Esophagus squamous epithelium (tissue), 5 donors: ENCODE results near the gene VASH2. TPM values are rescaled to one million over a fixed set of nuclear protein-coding genes. Genes with fewer than 3 reads are reported as not detected.

Experiments
- DNase-seq: peaks from one replicate; lab custom pipeline; 2025; lab: John Stamatoyannopoulos, UW
- H3K27ac ChIP-seq, 4 donors: fragments of 200-600 bp; sonication (generic); one replicate each; pipeline ENCODE4 v1.5.1; 2016 to 2019; ENCODE audit warnings: mild to moderate bottlenecking in 1 of 4
- H3K27me3 ChIP-seq, 4 donors: fragments of 200-600 bp; sonication (generic); 1 replicate in 3 of 4; 2 replicates in 1 of 4; pipeline versions ENCODE4 v1.5.1 to v1.6.0; 2017 to 2021; ENCODE audit warnings: antibody characterized with exemption in 1 of 4
- H3K36me3 ChIP-seq, 3 donors: fragments of 200-600 bp; sonication (generic); one replicate each; pipeline ENCODE4 v1.5.1; 2016 to 2019
- H3K4me1 ChIP-seq, 3 donors: fragments of 200-600 bp; sonication (generic); one replicate each; pipeline ENCODE4 v1.5.1; 2017 to 2019
- H3K4me3 ChIP-seq, 4 donors: fragments of 200-600 bp; sonication (generic); 1 replicate in 3 of 4; 2 replicates in 1 of 4; pipeline ENCODE4 v1.5.1; 2016 to 2019; ENCODE audit warnings: mild to moderate bottlenecking in 2 of 4, moderate library complexity in 1 of 4
- H3K9me3 ChIP-seq, 3 donors: fragments of 200-600 bp; sonication (generic); one replicate each; pipeline ENCODE4 v1.5.1; 2016 to 2019
- CTCF ChIP-seq, 6 experiments: fragments of 450-650 bp in 4 of 6; fragments of 200-600 bp in 2 of 6; sonication (generic) in 2 of 6; IDR thresholded peaks; one replicate each; pipeline ENCODE4 v1.5.1; 2016 to 2019; ENCODE audit warnings: antibody characterized with exemption in 6 of 6, mild to moderate bottlenecking in 4 of 6, moderate library complexity in 4 of 6
- POLR2A ChIP-seq, 4 donors: fragments of 450-650 bp; IDR thresholded peaks; one replicate each; pipeline ENCODE4 v1.6.1; 2017; ENCODE audit warnings: antibody characterized with exemption in 4 of 4, mild to moderate bottlenecking in 4 of 4, moderate library complexity in 3 of 4
- WGBS, 2 donors: methylation state at CpG; one replicate each; pipeline ENCODE4 v1.1.5; 2018; 5-methylcytosine and 5-hydroxymethylcytosine counted together
- intact Hi-C: fragments of 100-400 bp; cut with DNase I; formaldehyde crosslinking; loops from one replicate; pipeline ENCODE4 v1.15.0; 2022
- total RNA-seq, 4 donors: library from RNA; depleted of rRNA; stranded (reverse); fragments of >200 nt; gene quantifications; one replicate each; pipeline ENCODE4 v1.1.0, GENCODE V29; 2016
- donor health status: DM: yes; HTN: yes; CAD: no.

VASH2 gene
- total RNA-seq, 4 donors from 2014 or later = 0.27 to 3.4 (median 2.4) TPM

GRCh38 chr1:212920246-212920645, 30.1 kb upstream of the VASH2 start:
- intact Hi-C loops = no loop called here
- Histone ChIP-seq H3K27ac (no peak overlapping the region), H3K4me1 (peaks cover 0 to 11% (median 0%) of the 10 kb centered on the region in 3 donors), H3K27me3 (peaks cover 0 to 7% (median 0%) of the 10 kb centered on the region in 4 donors), H3K4me3 (no peak overlapping the region), H3K36me3 (no peaks in the 10 kb centered on the region), H3K9me3 (no peaks in the 10 kb centered on the region)
- WGBS, 2 donors = 71 to 72% methylated on average over 3 to 7 of the region's 7 CpGs
- DNase-seq = no peak
- no peak for TF ChIP-seq CTCF (IDR thresholded peaks at IDR 0.05)
- TF ChIP-seq POLR2A (IDR thresholded peaks at IDR 0.05) = no peak

- H3K27ac ChIP-seq = no peak overlapping the region
- TF ChIP-seq CTCF (IDR thresholded peaks at IDR 0.05) = peak in 2 of 6 experiments; percentile 22 to 34
- TF ChIP-seq POLR2A (IDR thresholded peaks at IDR 0.05) = no peak
- H3K36me3 ChIP-seq = no peaks in the 10 kb centered on the region
- intact Hi-C loops = no loop called here
- H3K4me1 ChIP-seq = peaks cover 0 to 11% (median 0%) of the 10 kb centered on the region in 3 donors
- no peak overlapping the region for H3K4me3 ChIP-seq
- DNase-seq = no peak
- no peaks in the 10 kb centered on the region for H3K9me3 ChIP-seq
- 73 to 76% methylated on average over 3 to 6 of the region's 6 CpGs for WGBS, 2 donors
- H3K27me3 ChIP-seq = peaks cover 0 to 4% (median 0%) of the 10 kb centered on the region in 4 donors
Observed at GRCh38 chr1:212920896-212921295, 29.4 kb upstream of the VASH2 start.

- intact Hi-C loops = no loop called here
- no peaks in the 10 kb centered on the region for H3K36me3 ChIP-seq
- no peak for DNase-seq
- H3K4me3 ChIP-seq = no peak overlapping the region
- H3K27ac ChIP-seq = no peak overlapping the region
- H3K9me3 ChIP-seq = no peaks in the 10 kb centered on the region
- no peak for TF ChIP-seq CTCF (IDR thresholded peaks at IDR 0.05)
- TF ChIP-seq POLR2A (IDR thresholded peaks at IDR 0.05) = no peak
- 49 to 86% methylated on average over 1 to 5 of the region's 5 CpGs for whole genome bisulfite sequencing, 2 donors
- H3K27me3 ChIP-seq = peaks cover 0 to 4% (median 0%) of the 10 kb centered on the region in 4 donors
- H3K4me1 ChIP-seq = peaks cover 0 to 1% (median 0%) of the 10 kb centered on the region in 3 donors
Observed at GRCh38 chr1:212922016-212922415, 28.3 kb upstream of the VASH2 start.

- no peak for DNase-seq
- TF ChIP-seq CTCF (IDR thresholded peaks at IDR 0.05) = no peak
- no peak for TF ChIP-seq POLR2A (IDR thresholded peaks at IDR 0.05)
- Histone ChIP-seq H3K9me3 (no peaks in the 10 kb centered on the region), H3K36me3 (no peaks in the 10 kb centered on the region), H3K4me3 (no peak overlapping the region), H3K4me1 (peaks cover 0 to 12% (median 0%) of the 10 kb centered on the region in 3 donors), H3K27ac (no peak overlapping the region), H3K27me3 (no peaks in the 10 kb centered on the region)
- intact Hi-C loops = no loop called here
- WGBS, 2 donors = 72 to 88% methylated on average over 5 to 6 of the region's 6 CpGs
Observed at GRCh38 chr1:212926372-212926771, 24.0 kb upstream of the VASH2 start.

GRCh38 chr1:212928323-212929291, 21.7 kb upstream of the VASH2 start:
- peak overlapping the region in 3 of 4 donors; percentile 42 to 73 (median 62) for H3K27ac ChIP-seq
- DNase-seq = no peak
- TF ChIP-seq POLR2A (IDR thresholded peaks at IDR 0.05) (no peak), CTCF (IDR thresholded peaks at IDR 0.05) (no peak)
- no peaks in the 10 kb centered on the region for H3K9me3 ChIP-seq
- H3K36me3 ChIP-seq = no peaks in the 10 kb centered on the region
- intact Hi-C loops = no loop called here
- 53 to 56% methylated on average over 7 to 10 of the region's 10 CpGs for WGBS, 2 donors
- peaks cover 0 to 12% (median 0%) of the 10 kb centered on the region in 3 donors for H3K4me1 ChIP-seq
- H3K27me3 ChIP-seq = no peaks in the 10 kb centered on the region
- no peak overlapping the region for H3K4me3 ChIP-seq
